RWPE2 (cell line): ENCODE measurements around the gene ZNF862.
A peak's percentile ranks its signal among the peaks of the same experiment; 100 is the strongest.

Experiments used
- ATAC-seq: fragments of 200-7000 bp; cut with Tn5 transposase; 3 replicates; pipeline ENCODE4 v1.9.1; 2021; ENCODE audit warnings: low read depth
- DNase-seq: peaks from one replicate; pipeline ENCODE4 v3.0.0-alpha.2; 2020; ENCODE audit warnings: low spot score
- H3K27ac ChIP-seq: fragments of 450-650 bp; 2 replicates; pipeline ENCODE4 v1.5.1; 2017; ENCODE audit warnings: mild to moderate bottlenecking; ENCODE audit not compliant: poor library complexity, severe bottlenecking
- H3K27me3 ChIP-seq: fragments of 250-450 bp; sonication (Bioruptor Pico); 2 replicates; pipeline ENCODE4 v1.5.1; 2021; ENCODE audit warnings: mild to moderate bottlenecking, moderate library complexity; ENCODE audit not compliant: insufficient read depth, poor library complexity, severe bottlenecking
- H3K36me3 ChIP-seq: fragments of 250-450 bp; sonication (Bioruptor Pico); 2 replicates; pipeline ENCODE4 v1.5.1; 2020; ENCODE audit warnings: low read depth, mild to moderate bottlenecking, moderate library complexity
- H3K4me1 ChIP-seq: fragments of 250-450 bp; sonication (Bioruptor Pico); 2 replicates; pipeline ENCODE4 v1.5.1; 2021; ENCODE audit warnings: mild to moderate bottlenecking, moderate library complexity; ENCODE audit not compliant: insufficient read depth, poor library complexity, severe bottlenecking
- H3K4me3 ChIP-seq: fragments of 250-450 bp; sonication (Bioruptor Pico); 2 replicates; pipeline ENCODE4 v1.5.1; 2021; ENCODE audit warnings: mild to moderate bottlenecking, moderate library complexity; ENCODE audit not compliant: severe bottlenecking
- H3K9me3 ChIP-seq: fragments of 250-450 bp; sonication (Bioruptor Pico); 2 replicates; pipeline ENCODE4 v1.5.1; 2021; ENCODE audit warnings: mild to moderate bottlenecking, moderate library complexity; ENCODE audit not compliant: severe bottlenecking
- TF ChIP-seq, protein P1 (sequence below): fragments of 450-650 bp; IDR thresholded peaks from one replicate; pipeline ENCODE4 v1.5.1; 2017; ENCODE audit warnings: mild to moderate bottlenecking, moderate library complexity; ENCODE audit not compliant: poor library complexity, severe bottlenecking

The ZNF862 gene

DNA sequence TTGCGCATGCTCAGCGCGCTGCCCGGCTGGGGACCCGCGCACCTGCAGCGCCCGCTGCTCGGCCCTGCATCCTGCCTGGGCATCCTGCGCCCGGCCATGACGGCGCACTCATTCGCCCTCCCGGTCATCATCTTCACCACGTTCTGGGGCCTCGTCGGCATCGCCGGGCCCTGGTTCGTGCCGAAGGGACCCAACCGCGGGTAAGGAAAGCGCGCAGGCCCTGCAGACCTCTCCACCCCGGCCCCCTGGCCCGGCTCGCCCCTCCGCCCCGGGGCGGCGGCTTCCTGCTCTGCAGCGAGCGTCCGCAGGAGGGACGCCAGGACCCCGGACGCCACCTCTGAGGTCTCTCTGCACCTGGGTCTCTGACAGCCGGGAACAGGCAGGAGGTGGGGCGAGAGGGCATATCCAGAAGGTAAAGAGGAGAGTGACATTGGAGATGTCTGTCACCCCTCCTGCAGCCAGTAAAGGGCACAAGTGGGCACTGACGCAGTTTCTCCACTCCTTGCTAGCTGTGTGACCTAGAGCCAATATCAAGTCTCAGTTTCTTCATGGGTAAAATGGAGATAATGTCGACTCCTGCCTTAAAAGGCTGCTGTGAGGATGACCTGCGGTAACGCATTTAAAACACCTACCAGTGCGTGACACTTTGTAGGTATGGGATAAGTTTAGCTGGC is 35.9 kb downstream of the ZNF862 start:
- Histone ChIP-seq H3K9me3 (no peaks in the 10 kb centered on the region), H3K36me3 (no peaks in the 10 kb centered on the region), H3K4me1 (no peaks in the 10 kb centered on the region), H3K27me3 (no peaks in the 10 kb centered on the region), H3K4me3 (peak overlapping the region; percentile 83), H3K27ac (no peak overlapping the region)
- DNase-seq: no peak
- TF ChIP-seq, protein P1, sequence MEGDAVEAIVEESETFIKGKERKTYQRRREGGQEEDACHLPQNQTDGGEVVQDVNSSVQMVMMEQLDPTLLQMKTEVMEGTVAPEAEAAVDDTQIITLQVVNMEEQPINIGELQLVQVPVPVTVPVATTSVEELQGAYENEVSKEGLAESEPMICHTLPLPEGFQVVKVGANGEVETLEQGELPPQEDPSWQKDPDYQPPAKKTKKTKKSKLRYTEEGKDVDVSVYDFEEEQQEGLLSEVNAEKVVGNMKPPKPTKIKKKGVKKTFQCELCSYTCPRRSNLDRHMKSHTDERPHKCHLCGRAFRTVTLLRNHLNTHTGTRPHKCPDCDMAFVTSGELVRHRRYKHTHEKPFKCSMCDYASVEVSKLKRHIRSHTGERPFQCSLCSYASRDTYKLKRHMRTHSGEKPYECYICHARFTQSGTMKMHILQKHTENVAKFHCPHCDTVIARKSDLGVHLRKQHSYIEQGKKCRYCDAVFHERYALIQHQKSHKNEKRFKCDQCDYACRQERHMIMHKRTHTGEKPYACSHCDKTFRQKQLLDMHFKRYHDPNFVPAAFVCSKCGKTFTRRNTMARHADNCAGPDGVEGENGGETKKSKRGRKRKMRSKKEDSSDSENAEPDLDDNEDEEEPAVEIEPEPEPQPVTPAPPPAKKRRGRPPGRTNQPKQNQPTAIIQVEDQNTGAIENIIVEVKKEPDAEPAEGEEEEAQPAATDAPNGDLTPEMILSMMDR: no peak
- ATAC-seq: no peak

DNA sequence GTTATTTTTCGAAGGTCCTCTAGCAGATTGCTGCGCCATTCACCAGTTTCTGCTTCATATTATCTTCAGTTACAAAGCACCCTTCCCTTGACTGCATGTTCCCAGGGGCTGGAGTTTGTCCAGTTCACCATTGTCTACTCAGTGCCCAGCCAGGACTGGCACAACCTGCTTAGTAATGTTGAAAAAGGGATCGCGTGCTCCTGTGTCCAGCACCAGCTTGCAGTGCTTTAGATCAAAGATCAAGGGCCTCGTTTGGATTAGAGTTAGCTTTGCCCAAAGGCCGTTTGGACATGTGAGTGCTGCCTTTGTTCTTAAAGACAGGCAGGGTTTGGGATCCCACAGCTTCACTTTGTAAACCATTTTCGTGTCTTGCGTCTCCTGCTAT is 36.5 kb downstream of the ZNF862 start:
- DNase-seq (no peak), ATAC-seq (no peak)
- TF ChIP-seq, protein P1: no peak
- Histone ChIP-seq H3K27me3 (no peaks in the 10 kb centered on the region), H3K27ac (no peak overlapping the region), H3K36me3 (no peaks in the 10 kb centered on the region), H3K4me1 (no peaks in the 10 kb centered on the region), H3K9me3 (no peaks in the 10 kb centered on the region), H3K4me3 (no peak overlapping the region)

DNA sequence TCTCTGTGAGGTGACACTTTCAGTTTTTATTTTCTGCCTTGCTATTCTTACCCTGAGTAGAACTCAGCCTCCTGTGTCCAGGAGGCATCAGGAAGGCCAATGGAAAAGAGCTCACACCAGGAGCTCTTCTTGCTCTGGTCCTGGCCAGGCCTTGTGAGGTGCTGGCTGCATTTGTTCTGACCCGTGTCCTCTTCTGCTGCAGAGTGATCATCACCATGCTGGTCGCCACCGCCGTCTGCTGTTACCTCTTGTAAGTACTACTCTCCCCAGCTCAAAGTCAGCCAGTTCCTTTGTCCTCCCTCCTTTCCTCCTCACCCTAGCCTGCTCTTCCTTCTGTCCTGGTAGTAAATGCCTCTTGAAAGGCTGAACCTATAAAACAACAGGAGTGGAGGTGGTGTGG is 37.2 kb downstream of the ZNF862 start:
- Histone ChIP-seq H3K4me3 (no peak overlapping the region), H3K27ac (no peak overlapping the region), H3K27me3 (no peaks in the 10 kb centered on the region), H3K4me1 (no peaks in the 10 kb centered on the region), H3K36me3 (no peaks in the 10 kb centered on the region), H3K9me3 (no peaks in the 10 kb centered on the region)
- ATAC-seq (no peak), DNase-seq (no peak)
- TF ChIP-seq, protein P1: no peak

DNA sequence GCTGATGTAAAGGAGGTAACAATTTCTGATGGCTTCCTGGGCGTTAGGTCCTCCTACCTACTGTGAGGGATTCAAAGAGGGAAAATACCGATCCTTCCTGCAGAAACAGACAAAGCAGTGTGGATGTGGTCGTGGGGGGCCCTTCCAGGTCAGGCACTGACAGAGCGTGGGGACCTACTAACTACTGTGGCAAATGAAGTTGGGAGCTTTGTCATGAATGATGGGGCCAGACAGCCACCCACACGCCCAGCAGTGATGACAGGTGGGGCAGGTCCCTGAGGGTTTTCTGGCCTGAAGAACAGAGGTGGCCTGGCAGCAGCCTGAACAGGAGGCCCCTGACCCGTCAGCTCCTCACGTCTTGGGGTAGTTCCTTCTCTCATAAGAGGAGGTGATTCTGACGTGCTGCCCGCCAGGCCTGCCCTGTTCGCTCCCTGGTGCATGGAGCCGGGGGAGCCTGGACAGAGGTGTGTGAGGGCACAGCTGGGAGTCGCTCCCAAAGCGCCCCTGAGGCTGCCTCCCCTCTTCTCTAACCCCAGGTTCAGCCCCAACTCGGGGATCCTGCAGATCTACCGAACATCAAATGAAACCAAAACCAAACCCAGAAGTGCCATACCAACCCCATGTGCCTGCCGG is 39.8 kb downstream of the ZNF862 start:
- no peak for DNase-seq
- no peaks in the 10 kb centered on the region for H3K9me3 ChIP-seq
- no peaks in the 10 kb centered on the region for H3K27me3 ChIP-seq
- TF ChIP-seq, protein P1: no peak
- no peaks in the 10 kb centered on the region for H3K36me3 ChIP-seq
- no peak overlapping the region for H3K4me3 ChIP-seq
- no peaks in the 10 kb centered on the region for H3K4me1 ChIP-seq
- H3K27ac ChIP-seq: no peak overlapping the region
- no peak for ATAC-seq

DNA sequence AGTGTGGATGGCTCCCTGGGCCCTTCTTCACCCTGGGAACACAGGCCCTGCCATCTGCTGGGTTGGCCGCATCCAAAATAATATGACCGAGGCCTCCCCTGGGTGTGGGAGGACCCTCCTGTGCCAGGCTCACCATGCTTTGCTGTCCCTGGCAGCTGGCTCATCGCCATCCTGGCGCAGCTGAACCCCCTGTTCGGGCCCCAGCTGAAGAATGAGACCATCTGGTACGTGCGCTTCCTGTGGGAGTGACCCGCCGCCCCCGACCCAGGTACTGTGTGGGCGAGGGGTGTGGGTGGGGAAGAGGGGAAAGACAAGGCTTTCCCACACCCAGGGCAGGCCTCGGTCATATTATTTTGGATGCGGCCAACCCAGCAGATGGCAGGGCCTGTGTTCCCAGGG is 40.3 kb downstream of the ZNF862 start:
- DNase-seq (no peak), ATAC-seq (no peak)
- TF ChIP-seq, protein P1: no peak
- Histone ChIP-seq H3K4me3 (no peak overlapping the region), H3K9me3 (no peaks in the 10 kb centered on the region), H3K27me3 (no peaks in the 10 kb centered on the region), H3K27ac (no peak overlapping the region), H3K36me3 (no peaks in the 10 kb centered on the region), H3K4me1 (no peaks in the 10 kb centered on the region)
